ENCODE measurements around the gene RAPSN. TPM values are rescaled to one million over a fixed set of nuclear protein-coding genes. Genes with fewer than 3 reads are reported as not detected.

Gene RAPSN
- total and polyA plus RNA-seq, 2 donors from 2014 or later, result 0.28 to 0.41 TPM

DNA sequence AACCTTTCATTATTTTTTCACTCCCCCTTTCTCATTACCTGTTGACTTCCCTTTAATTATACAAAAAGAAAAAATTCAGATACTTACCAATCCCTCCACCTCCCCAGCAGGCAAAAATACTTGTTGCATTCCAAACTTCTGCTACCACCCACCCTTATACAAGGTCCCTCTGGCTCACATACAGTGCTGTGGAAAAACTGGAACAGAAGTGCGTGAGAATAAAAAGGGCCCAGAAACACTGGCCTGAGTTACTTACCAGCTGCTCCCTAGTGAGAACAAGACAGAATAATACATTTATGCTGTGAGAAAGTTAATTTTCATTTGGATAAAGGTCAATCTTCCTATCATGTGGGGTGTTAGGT lies 46.9 kb upstream of the RAPSN start:
- Histone ChIP-seq H3K36me3 (ENCODE audit: control insufficient read depth in 2 of 3, insufficient read depth in 3 of 3, low read length in 3 of 3) (peaks cover 2 to 4% (median 3%) of the 10 kb centered on the region in 3 donors), H3K4me3 (ENCODE audit: low read length in 3 of 3) (no peak overlapping the region), H3K9me3 (ENCODE audit: control insufficient read depth in 2 of 3, insufficient read depth in 1 of 3, low read length in 3 of 3) (no peaks in the 10 kb centered on the region), H3K27me3 (ENCODE audit: control insufficient read depth, insufficient read depth, low read length) (no peaks in the 10 kb centered on the region), H3K9ac (ENCODE audit: low read length in 3 of 3) (no peak overlapping the region), H3K4me1 (ENCODE audit: control insufficient read depth in 2 of 3, insufficient read depth in 2 of 3, low read depth in 1 of 3, low read length in 3 of 3) (peaks cover 0 to 30% (median 11%) of the 10 kb centered on the region in 3 donors), H3K27ac (ENCODE audit: low read depth in 2 of 2, low read length in 2 of 2) (no peak overlapping the region)
- intact Hi-C loops (cut with DNase I), result no loop called here
- TF ChIP-seq, protein P1, sequence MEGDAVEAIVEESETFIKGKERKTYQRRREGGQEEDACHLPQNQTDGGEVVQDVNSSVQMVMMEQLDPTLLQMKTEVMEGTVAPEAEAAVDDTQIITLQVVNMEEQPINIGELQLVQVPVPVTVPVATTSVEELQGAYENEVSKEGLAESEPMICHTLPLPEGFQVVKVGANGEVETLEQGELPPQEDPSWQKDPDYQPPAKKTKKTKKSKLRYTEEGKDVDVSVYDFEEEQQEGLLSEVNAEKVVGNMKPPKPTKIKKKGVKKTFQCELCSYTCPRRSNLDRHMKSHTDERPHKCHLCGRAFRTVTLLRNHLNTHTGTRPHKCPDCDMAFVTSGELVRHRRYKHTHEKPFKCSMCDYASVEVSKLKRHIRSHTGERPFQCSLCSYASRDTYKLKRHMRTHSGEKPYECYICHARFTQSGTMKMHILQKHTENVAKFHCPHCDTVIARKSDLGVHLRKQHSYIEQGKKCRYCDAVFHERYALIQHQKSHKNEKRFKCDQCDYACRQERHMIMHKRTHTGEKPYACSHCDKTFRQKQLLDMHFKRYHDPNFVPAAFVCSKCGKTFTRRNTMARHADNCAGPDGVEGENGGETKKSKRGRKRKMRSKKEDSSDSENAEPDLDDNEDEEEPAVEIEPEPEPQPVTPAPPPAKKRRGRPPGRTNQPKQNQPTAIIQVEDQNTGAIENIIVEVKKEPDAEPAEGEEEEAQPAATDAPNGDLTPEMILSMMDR (IDR thresholded peaks at IDR 0.05; ENCODE audit: borderline replicate concordance, extremely low read depth, insufficient read depth), result no peak
- DNase-seq, result no peak
- no peak for FAIRE-seq

DNA sequence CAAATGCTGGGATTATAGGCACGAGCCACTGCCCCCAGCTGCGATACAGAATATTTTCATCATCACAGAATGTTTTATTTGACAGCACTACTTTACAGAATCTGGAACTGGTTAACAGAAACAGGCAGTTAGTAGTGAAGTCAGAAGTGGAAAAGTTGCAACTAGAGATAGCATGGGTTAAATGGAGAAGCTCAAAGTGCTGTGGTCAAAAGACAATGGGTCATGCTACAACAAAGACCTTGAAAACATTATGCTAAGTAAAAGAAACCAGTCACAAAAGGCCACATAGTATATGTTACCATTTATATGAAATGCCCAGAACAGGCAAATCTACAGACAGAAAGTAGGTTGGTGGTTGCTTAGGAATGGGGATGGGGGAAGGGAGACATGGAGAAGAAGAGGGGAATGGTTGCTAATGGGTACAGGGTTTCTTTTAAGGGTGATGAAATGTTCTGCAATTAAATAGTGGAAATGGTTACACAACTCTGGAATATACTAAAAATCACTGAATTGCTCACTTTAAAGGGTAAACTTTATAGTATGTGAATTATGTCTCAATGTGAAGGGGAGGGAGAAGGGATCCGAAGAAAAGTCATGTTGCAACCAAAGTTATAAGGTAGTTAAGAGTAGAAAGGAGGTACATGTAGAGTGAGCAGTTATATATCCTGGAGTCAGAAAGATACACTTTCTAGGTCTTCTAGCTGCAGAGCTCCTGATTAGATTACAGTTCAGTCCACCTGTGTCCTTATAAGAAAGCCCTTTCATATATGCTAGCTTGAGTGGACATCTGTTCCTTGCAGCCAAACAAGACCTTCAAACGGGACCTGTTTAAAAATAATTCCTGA lies 46.3 kb upstream of the RAPSN start:
- intact Hi-C loops (cut with DNase I), result no loop called here
- no peaks in the 10 kb centered on the region for H3K9me3 ChIP-seq (ENCODE audit: control insufficient read depth in 2 of 3, insufficient read depth in 1 of 3, low read length in 3 of 3)
- DNase-seq, result no peak
- H3K4me1 ChIP-seq (ENCODE audit: control insufficient read depth in 2 of 3, insufficient read depth in 2 of 3, low read depth in 1 of 3, low read length in 3 of 3), result peaks cover 0 to 30% (median 11%) of the 10 kb centered on the region in 3 donors
- H3K27me3 ChIP-seq (ENCODE audit: control insufficient read depth, insufficient read depth, low read length), result no peaks in the 10 kb centered on the region
- no peak for FAIRE-seq
- H3K4me3 ChIP-seq (ENCODE audit: low read length in 3 of 3), result no peak overlapping the region
- no peak overlapping the region for H3K9ac ChIP-seq (ENCODE audit: low read length in 3 of 3)
- TF ChIP-seq, protein P1 (IDR thresholded peaks at IDR 0.05; ENCODE audit: borderline replicate concordance, extremely low read depth, insufficient read depth), result no peak
- H3K36me3 ChIP-seq (ENCODE audit: control insufficient read depth in 2 of 3, insufficient read depth in 3 of 3, low read length in 3 of 3), result peaks cover 2 to 4% (median 3%) of the 10 kb centered on the region in 3 donors
- H3K27ac ChIP-seq (ENCODE audit: low read depth in 2 of 2, low read length in 2 of 2), result no peak overlapping the region

DNA sequence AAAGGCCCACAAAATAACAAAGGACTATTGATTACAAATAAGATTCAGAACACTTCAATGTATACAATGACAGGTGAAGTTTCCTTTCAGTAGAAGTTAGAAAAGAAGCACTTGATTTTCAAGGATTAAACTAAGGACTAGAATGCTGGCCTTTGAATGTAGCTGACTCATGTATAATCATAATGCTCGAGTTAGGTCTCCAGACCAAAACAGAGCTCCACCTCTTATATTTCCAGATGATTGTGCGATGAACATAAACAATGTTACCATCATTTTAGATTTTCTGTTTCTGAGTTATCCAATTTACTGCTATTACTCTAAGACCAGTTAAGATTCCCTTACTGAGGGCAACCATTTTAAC lies 40.4 kb upstream of the RAPSN start:
- Histone ChIP-seq H3K9me3 (ENCODE audit: control insufficient read depth in 2 of 3, insufficient read depth in 1 of 3, low read length in 3 of 3) (no peaks in the 10 kb centered on the region), H3K27me3 (ENCODE audit: control insufficient read depth, insufficient read depth, low read length) (no peaks in the 10 kb centered on the region), H3K4me3 (ENCODE audit: low read length in 3 of 3) (no peak overlapping the region), H3K9ac (ENCODE audit: low read length in 3 of 3) (no peak overlapping the region), H3K27ac (ENCODE audit: low read depth in 2 of 2, low read length in 2 of 2) (no peak overlapping the region), H3K4me1 (ENCODE audit: control insufficient read depth in 2 of 3, insufficient read depth in 2 of 3, low read depth in 1 of 3, low read length in 3 of 3) (peaks cover 0 to 6% (median 0%) of the 10 kb centered on the region in 3 donors), H3K36me3 (ENCODE audit: control insufficient read depth in 2 of 3, insufficient read depth in 3 of 3, low read length in 3 of 3) (peaks cover 9 to 29% (median 18%) of the 10 kb centered on the region in 3 donors)
- intact Hi-C loops (cut with DNase I), result no loop called here
- FAIRE-seq (no peak), DNase-seq (no peak)
- TF ChIP-seq, protein P1 (IDR thresholded peaks at IDR 0.05; ENCODE audit: borderline replicate concordance, extremely low read depth, insufficient read depth), result no peak

All from kidney (tissue), 14 donors.